Measurements from ENCODE around the gene PVRIG.

DNA sequence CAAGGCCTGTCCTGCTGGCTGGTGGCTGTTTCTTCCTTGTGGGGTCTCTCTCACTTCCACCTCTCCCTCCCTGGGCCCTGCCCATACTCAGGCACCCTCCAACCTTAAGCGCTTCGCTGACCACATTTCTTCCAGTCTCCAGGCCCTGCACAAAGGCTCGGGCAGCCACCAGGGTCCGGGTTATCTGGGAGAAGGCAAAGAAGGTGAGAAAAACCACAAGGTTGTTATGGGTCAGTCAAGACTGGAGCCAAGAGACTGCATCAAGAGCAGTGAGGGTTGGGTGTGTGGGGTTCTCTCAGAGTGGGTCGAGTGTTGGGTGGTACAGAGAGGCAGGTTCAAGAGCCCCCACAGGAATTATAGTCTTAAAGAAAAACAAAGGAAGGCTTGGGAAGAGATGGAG, 45.2 kb upstream of the PVRIG start:
- no peak for TF ChIP-seq CTCF (IDR thresholded peaks at IDR 0.05; ENCODE audit: low read depth, low read length)
- TF ChIP-seq MYC (IDR thresholded peaks at IDR 0.05; ENCODE audit: low read depth, low read length), result no peak

Measured in NB4 (cell line).